ENCODE data around the gene DNAI2. TPM values are rescaled to one million over a fixed set of nuclear protein-coding genes. Genes with fewer than 3 reads are reported as not detected.

Gene DNAI2
- total and polyA plus RNA-seq, 7 donors = 0.10 TPM; not detected in 6

DNA sequence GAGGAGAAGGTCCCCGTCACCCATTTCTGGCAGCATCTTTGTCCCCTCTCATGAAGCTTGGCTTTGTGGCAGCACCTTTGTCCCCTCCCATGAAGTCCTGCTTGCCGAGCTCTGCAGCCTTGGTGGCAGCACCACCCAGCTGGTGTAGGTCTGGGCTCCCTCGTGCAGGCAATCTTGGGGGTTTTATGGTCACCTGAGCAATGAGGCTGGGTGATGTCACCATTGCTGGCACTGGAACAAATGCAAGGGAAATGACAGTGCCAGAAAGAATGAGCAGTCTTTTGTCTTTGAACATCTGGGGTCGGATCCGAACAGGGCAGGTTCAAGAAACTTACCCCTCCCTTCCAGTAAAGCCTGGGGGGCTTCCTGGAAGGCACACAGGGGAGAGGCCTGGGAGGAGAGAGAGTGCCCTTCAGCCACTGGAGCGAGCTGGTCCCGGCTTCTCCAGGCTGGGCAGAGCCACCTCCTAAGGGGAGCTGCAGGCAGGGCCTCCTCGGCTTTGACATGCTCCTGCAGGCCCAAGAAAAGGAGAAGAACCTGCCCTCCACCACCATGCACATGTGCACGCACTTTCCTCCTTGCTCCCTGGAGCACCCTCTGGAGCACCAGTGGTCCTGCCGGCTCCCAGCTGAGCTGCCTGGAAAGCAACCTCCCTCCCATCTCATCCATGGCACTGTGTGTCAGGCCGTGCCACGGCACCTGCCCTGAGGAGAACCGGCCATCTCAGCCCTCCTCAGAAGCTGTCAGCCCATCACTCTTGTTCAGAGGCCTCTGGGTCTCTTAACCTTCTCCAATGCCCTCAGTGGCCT lies 71.6 kb downstream of the DNAI2 start:
- intact Hi-C loops (cut with DNase I) = no loop called here
- H3K27me3 ChIP-seq = peaks cover 0 to 32% (median 0%) of the 10 kb centered on the region in 3 donors

GRCh38 chr17:74347646-74348045 lies 73.6 kb downstream of the DNAI2 start:
- Histone ChIP-seq H3K4me3 (no peak overlapping the region), H3K36me3 (no peaks in the 10 kb centered on the region), H3K27me3 (peaks cover 4 to 50% (median 13%) of the 10 kb centered on the region in 3 donors), H3K9me3 (no peaks in the 10 kb centered on the region), H3K27ac (no peak overlapping the region), H3K4me1 (no peaks in the 10 kb centered on the region)
- WGBS, 2 donors = 84% methylated on average over 14 of the region's 14 CpGs
- DNase-seq = no peak
- TF ChIP-seq CTCF (IDR thresholded peaks at IDR 0.05) (no peak), POLR2AphosphoS5 (IDR thresholded peaks at IDR 0.05) (no peak), EP300 (IDR thresholded peaks at IDR 0.05) (no peak), POLR2A (IDR thresholded peaks at IDR 0.05) (no peak)
- intact Hi-C loops (cut with DNase I) = no loop called here

More for the DNA sequence above, 71.6 kb downstream of the DNAI2 start:
- DNase-seq = no peak
- no peaks in the 10 kb centered on the region for H3K4me1 ChIP-seq
- TF ChIP-seq POLR2A (IDR thresholded peaks at IDR 0.05) (no peak), POLR2AphosphoS5 (IDR thresholded peaks at IDR 0.05) (no peak), CTCF (IDR thresholded peaks at IDR 0.05) (no peak), EP300 (IDR thresholded peaks at IDR 0.05) (no peak)
- WGBS, 2 donors = 61 to 75% methylated on average over 13 of the region's 13 CpGs
- H3K9me3 ChIP-seq = no peaks in the 10 kb centered on the region
- H3K27ac ChIP-seq = no peak overlapping the region
- H3K4me3 ChIP-seq = no peak overlapping the region
- no peaks in the 10 kb centered on the region for H3K36me3 ChIP-seq

DNA sequence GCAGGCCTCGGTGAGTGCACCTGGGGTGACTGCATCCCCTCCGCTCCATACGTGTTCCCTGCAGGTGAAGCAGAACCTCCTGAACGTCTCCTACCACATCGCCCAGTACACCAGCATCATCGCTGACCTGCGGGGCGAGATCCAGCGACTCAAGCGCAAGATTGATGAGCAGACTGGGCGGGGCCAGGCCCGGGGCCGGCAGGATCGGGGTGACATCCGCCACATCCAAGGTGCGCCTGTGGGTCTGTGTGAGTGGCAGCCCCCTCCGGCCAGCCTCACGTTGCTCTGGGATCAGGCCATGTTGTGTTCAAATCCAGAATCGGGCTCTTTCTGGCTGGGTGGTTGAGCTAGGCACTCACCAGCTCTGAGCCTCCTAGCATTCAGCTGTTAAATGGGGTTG lies 75.1 kb downstream of the DNAI2 start:
- peaks cover 4 to 57% (median 28%) of the 10 kb centered on the region in 3 donors for H3K27me3 ChIP-seq
- DNase-seq = no peak
- 70 to 78% methylated on average over 19 of the region's 19 CpGs for WGBS, 2 donors
- TF ChIP-seq CTCF (IDR thresholded peaks at IDR 0.05) (no peak), POLR2AphosphoS5 (IDR thresholded peaks at IDR 0.05) (no peak), EP300 (IDR thresholded peaks at IDR 0.05) (no peak), POLR2A (IDR thresholded peaks at IDR 0.05) (no peak)
- H3K4me1 ChIP-seq = no peaks in the 10 kb centered on the region
- intact Hi-C loops (cut with DNase I) = no loop called here
- no peaks in the 10 kb centered on the region for H3K9me3 ChIP-seq
- H3K4me3 ChIP-seq = no peak overlapping the region
- H3K36me3 ChIP-seq = no peaks in the 10 kb centered on the region
- no peak overlapping the region for H3K27ac ChIP-seq

GRCh38 chr17:74350486-74350885 lies 76.5 kb downstream of the DNAI2 start:
- intact Hi-C loops (cut with DNase I) = no loop called here
- DNase-seq = no peak
- Histone ChIP-seq H3K4me3 (no peak overlapping the region), H3K27ac (no peak overlapping the region), H3K27me3 (peaks cover 4 to 61% (median 41%) of the 10 kb centered on the region in 3 donors), H3K4me1 (no peaks in the 10 kb centered on the region), H3K9me3 (no peaks in the 10 kb centered on the region), H3K36me3 (no peaks in the 10 kb centered on the region)
- WGBS, 2 donors = 72 to 83% methylated on average over 20 of the region's 20 CpGs
- TF ChIP-seq CTCF (IDR thresholded peaks at IDR 0.05) (no peak), EP300 (IDR thresholded peaks at IDR 0.05) (no peak)

Measured in sigmoid colon (tissue), 7 donors.